HG03558 (cell line): ENCODE measurements around the gene ACTMAP.
"Not testable (repeated sequence)": the region's sequence is repeated elsewhere in the genome, so short reads cannot be mapped to it uniquely, and the experiment has no call there.

Experiments
- ATAC-seq: cut with Tn5 transposase; IDR thresholded peaks from one replicate; pipeline ENCODE4 v1.9.1; 2021; ENCODE audit warnings: moderate number of reproducible peaks; ENCODE audit not compliant: unreplicated experiment; ENCODE audit errors: extremely low read depth

Gene ACTMAP

DNA sequence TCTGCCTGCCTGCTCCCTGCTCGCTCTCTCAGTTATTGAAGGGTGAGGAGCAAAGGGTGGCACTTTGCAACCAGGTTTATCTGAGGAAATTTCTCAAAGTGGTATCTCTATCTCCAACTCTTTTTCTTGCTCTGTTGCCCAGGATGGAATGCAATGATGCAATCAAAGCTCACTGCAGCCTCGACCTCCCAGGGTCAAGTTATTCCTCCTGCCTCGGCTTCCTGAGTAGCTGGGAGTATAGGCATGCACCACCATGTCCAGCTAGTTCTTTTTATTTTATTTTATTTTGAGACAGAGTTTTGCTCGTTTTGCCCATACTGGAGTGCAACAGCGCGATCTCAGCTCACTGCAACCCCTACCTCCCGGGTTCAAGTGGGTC, 4.9 kb downstream of the ACTMAP start:
- no peak for ATAC-seq

GRCh38 chr19:40744554-40745401, 5.5 kb downstream of the ACTMAP start:
- no peak for ATAC-seq

DNA sequence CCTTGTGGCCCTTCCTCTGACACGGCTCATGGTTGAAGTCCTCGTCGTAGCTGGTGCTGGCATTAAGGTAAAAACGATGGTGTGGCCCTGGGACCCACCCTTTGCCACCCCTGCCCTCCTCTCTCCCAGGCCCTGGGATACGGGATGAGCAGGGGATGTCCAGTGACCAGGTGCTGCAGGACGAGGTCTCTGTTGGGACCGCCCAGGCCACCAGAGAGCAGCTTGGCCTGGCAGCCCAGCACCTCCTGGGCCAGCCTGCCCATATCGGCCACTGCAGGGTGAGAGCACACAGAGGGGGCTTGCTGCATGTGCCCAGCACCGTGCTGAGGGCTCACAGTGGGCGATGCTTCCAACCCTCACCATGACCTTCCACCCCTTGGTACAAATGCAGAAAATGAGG, 6.4 kb downstream of the ACTMAP start:
- no peak for ATAC-seq

GRCh38 chr19:40742886-40743285, 7.4 kb downstream of the ACTMAP start:
- no peak for ATAC-seq

- ATAC-seq, result no peak
Observed at GRCh38 chr19:40742477-40742876, 7.8 kb downstream of the ACTMAP start.

GRCh38 chr19:40741527-40742390, 8.5 kb downstream of the ACTMAP start:
- no peak for ATAC-seq

- ATAC-seq, result no peak
Observed at GRCh38 chr19:40740747-40741146, 9.5 kb downstream of the ACTMAP start.

- ATAC-seq, result no peak
Observed at GRCh38 chr19:40739871-40740703, 10.2 kb downstream of the ACTMAP start.

- ATAC-seq, result no peak
Observed at GRCh38 chr19:40739030-40739839, 11.0 kb downstream of the ACTMAP start.

- ATAC-seq, result no peak
Observed at GRCh38 chr19:40737102-40737644, 13.1 kb downstream of the ACTMAP start.

GRCh38 chr19:40736661-40737060, 13.6 kb downstream of the ACTMAP start:
- ATAC-seq, result no peak

- ATAC-seq, result no peak
Observed at GRCh38 chr19:40735013-40735771, 15.1 kb downstream of the ACTMAP start.

- no peak for ATAC-seq
Observed at GRCh38 chr19:40733149-40733548, 17.1 kb downstream of the ACTMAP start.

GRCh38 chr19:40732304-40732703, 18.0 kb downstream of the ACTMAP start:
- not testable (repeated sequence) for ATAC-seq

DNA sequence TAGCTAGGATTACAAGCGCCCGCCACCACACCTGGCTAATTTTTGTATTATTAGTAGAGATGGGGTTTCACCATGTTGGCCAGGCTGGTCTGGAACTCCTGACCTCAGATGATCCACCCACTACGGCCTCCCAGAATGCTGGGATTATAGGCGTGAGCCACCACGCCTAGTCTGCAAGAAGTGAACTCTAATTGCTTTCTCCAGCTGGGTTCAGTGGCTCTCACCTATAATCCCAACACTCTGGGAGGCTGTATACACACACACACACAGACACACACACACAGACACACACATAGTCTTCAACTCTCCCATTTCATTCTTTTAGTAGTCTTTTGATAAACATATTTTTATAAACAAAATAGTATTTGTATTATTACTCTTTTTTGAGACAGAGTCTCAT, 20.2 kb downstream of the ACTMAP start:
- not testable (repeated sequence) for ATAC-seq

DNA sequence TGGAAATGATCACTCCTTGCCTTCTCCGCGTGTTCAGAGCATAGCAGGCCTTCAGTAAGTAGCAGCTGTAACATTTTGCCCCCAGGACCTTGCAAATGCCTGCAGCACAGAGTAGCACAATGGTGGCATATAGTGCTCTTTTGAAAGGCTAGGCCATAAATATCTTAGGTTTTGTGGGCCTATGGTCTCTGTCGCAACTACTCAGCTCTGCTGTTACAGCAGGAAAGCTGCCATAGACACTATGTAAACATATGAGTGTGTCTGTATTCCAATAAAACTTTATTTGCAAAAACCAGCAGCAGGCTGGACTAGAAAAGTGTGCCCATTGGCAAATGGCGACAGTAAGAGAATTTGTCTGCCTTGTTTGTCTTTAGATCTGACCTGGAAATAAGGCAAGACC, 24.0 kb downstream of the ACTMAP start:
- ATAC-seq, result no peak

DNA sequence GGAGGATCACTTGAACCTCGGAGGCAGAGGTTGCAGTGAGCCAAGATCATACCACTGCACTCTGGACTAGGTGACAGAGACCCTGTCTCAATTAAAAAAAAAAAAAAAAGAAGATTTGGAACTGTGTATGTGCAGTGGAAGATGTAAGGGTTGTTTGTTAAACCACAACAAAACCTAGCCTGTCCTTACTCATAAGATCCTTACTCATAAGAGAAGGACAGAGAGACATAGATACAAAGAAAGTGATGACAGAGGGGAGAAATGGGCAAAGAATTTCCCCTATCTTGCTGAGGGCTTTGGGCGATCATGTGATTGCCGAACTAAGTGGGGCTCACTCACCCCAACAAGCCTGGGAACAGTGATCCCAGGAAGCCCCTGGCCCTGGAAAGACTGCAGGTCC, 25.4 kb downstream of the ACTMAP start:
- no peak for ATAC-seq

DNA sequence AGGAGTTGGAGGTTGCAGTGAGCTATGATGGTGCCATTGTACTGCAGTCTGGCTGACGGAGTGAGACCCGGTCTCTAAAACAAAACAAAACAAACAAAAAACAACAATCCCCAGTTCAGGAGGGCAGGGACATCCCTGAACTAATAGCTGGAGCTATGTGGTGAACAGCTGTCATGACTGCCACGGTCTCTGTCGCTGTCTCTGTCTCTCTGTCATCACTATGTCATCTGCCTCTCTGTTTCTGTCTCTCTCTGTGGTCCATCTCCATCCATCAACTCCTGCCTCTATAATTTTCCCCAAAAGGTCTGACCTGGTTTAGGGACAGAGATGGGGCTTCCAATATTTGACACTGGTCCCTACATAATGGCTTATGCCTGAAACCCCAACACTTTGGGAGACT, 26.0 kb downstream of the ACTMAP start:
- no peak for ATAC-seq
